DMS53 treated with DMSO at 0.1 percent for 48 hours (cell line): ENCODE measurements around the gene SFMBT1.

Experiments used
- DNase-seq: peaks from one replicate; lab custom pipeline; 2025; ENCODE audit not compliant: unreplicated experiment; lab: John Stamatoyannopoulos, UW

Gene SFMBT1

DNA sequence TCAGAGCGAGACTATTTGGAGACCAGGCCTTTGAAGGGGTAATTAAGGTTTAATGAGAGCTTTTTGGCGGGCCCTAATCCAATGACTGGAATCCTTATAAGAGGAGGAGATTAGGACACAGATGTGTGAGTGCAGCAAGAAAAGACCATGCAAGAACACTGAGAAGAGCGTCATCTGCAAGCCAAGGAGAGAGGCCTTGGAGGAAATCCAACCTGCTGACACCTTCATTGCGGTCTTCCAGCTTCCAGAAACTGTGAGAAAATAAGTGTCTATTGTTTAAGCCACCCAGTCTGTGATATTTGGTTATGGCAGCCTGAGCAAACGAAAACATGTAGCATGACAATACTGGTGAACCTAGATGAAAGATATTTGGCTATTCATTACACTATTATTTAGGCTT, 188.0 kb downstream of the SFMBT1 start:
- no peak for DNase-seq

DNA sequence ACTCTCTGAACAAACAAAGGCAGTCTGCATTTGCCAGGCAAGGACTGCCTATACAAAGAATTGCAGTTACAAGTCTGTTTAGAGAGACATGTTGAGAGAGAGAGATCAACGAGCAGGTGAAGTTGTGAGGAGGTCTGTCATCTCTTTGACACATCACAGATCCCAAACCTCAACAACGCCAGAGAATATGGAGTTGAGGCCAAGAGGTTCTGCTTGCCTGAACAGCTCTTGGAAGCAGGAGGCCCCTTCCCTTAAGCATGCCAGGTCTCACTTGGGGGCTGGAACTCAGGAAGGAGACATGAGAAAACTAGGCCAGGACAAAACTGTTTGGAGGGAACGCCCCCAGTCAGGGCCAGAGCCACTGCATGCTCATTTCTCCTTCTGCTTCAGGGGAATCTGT, 188.7 kb downstream of the SFMBT1 start:
- no peak for DNase-seq

DNA sequence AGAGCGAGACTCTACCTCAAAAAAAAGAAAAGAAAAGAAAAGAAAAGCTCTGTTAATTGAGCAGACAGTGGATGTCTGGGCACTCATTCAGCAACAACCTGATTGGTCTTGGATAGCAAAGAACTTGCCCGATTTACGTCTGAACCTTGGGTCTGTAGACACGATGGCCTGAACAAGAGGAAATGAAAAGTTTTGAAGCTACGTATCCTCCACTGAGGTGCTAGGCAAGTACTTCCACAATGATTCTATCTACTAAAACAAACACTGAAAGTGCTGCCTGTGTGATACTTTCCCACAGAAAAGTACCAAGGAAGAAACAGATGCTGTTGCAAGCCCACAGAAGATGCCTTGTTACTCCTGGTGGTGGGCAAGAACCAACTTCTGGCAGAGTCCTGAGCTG, 189.2 kb downstream of the SFMBT1 start:
- no peak for DNase-seq

DNA sequence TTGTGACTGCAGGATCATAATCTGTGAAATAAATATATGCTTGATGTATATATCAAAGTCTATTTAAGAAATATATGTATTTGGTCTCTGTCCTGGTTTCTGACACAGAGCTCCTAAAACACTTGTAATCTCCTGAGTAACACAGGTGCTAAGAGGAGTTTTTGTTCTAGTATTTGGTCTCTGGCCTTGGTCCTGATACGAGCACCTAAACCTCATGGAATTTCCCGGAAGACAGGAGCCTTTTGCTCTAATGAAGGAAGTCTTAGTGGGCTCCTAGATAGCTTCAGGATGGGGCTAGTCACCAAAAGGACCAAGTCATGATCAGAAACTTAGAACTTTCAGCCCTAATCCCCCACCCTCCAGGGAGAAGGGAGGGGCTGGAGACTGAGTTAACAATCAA, 191.9 kb downstream of the SFMBT1 start:
- no peak for DNase-seq
